Hippocampal formation (tissue), 2 donors: ENCODE measurements around the gene TNS4.
A peak's percentile ranks its signal among the peaks of the same experiment; 100 is the strongest.

Experiments
- DNase-seq, 2 donors: peaks; one replicate each; lab custom pipeline; 2025; lab: John Stamatoyannopoulos, UW

TNS4 gene

GRCh38 chr17:40458851-40459482 lies 42.5 kb downstream of the TNS4 start:
- no peak for DNase-seq

GRCh38 chr17:40457964-40458791 lies 43.2 kb downstream of the TNS4 start:
- no peak for DNase-seq

DNA sequence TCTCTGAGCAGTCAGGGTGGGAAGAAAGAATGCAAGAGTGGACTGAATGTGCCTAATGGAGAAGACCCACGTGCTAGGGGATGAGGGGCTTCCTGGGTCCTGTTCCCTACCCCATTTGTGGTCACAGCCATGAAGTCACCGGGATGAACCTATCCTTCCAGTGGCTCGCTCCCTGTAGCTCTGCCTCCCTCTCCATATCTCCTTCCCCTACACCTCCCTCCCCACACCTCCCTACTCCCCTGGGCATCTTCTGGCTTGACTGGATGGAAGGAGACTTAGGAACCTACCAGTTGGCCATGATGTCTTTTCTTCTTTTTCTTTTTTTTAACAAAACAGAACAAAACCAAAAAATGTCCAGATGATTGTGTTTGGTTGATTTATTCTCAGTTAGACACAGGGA lies 44.1 kb downstream of the TNS4 start:
- DNase-seq, result no peak

DNA sequence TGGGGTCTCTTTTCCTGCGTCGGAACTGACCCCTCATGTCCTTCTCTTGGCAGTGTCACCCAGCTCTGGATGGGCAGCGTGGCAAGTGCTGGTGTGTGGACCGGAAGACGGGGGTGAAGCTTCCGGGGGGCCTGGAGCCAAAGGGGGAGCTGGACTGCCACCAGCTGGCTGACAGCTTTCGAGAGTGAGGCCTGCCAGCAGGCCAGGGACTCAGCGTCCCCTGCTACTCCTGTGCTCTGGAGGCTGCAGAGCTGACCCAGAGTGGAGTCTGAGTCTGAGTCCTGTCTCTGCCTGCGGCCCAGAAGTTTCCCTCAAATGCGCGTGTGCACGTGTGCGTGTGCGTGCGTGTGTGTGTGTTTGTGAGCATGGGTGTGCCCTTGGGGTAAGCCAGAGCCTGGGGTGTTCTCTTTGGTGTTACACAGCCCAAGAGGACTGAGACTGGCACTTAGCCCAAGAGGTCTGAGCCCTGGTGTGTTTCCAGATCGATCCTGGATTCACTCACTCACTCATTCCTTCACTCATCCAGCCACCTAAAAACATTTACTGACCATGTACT lies 44.9 kb downstream of the TNS4 start:
- no peak for DNase-seq

DNA sequence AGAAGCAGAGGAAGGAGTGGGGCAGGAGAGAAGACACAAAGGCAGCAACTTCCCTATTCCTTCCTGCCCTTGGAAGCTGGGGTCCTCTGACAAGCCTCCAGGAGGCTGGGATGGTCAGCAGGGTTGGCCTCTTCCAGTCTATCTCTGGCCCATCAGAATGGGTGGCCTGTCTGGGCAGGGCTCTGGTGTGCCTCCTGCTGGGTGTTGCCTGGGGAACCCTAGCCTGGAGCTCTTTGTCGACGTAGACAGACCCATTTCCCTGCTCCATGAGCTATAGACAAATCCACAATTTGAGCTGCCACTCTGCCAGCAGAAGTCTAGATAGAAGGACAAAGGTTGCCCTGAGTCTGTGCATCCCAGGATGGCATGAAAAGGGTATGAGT lies 46.8 kb downstream of the TNS4 start:
- DNase-seq, result no peak

DNA sequence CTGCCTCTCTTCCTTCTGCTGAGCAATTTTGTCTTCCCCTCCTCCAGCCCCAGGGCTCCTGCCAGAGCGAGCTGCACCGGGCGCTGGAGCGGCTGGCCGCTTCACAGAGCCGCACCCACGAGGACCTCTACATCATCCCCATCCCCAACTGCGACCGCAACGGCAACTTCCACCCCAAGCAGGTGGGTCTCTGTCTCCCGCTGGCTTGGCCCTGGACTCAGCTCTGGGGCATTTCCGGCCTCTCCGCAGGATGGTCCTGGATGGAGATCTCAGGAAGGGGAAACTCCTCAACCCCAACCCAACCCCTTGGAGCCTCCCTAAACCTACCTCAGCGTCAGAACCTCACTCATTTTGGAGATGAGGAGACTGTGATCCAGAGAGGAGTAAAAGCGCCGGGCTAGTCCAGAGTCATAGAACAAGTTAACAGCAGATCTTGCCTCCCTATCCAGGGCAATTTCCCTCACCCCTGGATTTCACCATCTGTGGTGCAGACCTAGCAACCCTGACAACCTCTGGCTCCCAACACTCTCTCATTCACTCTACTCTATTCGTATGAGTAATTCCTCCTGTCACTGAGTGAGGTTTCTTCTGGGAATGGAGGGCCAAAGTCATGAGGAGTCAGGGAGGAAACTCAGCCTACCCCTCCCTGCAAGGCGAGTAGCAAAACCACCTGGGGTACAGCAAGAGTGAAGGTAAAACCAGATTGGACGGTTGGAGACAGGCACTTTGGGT lies 47.4 kb downstream of the TNS4 start:
- no peak for DNase-seq

DNA sequence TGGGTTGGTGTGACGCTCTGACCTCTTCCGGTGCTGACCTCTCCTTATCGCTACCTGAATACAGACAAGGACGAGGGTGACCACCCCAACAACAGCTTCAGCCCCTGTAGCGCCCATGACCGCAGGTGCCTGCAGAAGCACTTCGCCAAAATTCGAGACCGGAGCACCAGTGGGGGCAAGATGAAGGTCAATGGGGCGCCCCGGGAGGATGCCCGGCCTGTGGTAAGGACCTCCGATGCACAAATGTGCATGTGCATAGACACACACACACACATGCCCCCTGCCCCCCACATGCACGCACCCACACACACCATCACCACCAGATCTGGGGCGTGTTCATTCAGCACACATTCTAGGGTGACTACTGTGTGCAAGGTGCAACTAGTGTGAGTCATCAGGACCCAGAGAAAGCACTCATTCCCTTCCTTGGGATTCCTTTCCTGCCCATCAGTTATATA lies 48.5 kb downstream of the TNS4 start:
- DNase-seq, result no peak

DNA sequence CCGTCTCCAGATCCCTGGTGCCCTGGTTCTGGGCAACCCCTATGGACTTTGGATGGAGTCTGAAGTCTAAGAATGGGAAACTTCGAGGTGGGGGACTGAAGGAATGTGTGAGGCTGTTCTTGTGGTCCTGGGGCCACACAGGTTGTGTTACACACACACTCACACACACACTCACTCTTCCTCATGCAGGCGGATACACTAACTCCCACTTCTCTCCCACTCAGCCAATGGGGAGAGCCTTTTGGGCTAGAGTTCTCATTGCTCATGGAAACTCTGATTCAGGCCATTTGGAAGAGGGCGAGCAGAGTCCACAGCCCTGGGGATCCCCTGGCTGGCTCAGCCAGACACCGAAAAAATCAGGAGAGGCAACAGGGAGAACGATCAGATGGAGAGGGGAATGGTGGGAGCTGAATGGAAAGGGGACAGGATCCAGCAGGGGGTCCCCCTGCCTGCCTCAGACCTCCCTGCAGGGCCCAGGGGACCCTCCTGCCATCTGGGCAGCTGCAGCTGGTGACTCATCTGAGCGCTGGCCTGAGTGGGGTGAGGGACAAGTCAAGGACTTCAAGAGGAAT lies 49.1 kb downstream of the TNS4 start:
- no peak for DNase-seq

- no peak for DNase-seq
Measured at GRCh38 chr17:40451420-40451819, 50.0 kb downstream of the TNS4 start.

GRCh38 chr17:40450175-40450574 lies 51.2 kb downstream of the TNS4 start:
- DNase-seq, result no peak

DNA sequence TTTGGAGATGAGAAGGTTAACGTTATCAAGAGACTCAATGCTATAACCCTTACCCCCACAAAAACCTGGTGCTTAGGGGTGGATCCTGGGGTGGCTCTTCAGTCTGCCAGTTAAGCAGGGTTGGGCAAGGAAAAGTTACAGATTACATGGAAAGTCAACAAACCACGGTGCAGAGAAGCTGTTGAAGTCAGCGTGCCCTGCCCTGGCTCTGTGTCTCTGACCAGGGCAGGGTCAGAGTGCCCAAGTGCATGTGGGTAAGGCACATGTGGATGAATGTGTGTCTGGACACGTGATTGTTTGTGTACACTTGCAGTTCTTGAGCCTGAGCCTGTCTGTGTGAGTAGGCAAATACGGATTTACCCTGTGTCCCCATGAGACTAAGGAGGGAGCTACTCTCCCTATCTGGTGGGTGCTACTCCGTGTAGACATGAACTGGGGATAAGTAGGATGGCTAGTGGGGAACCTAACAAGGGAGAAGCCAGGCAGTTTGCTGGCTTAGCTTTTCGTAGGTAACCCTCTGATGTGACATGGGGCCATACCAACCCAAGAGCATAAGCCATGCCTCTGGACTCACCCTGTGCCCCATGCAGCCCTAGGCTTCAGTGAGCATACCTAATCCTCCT lies 52.7 kb downstream of the TNS4 start:
- DNase-seq, result no peak

- no peak for DNase-seq
Measured at GRCh38 chr17:40448213-40448638, 53.2 kb downstream of the TNS4 start.

- DNase-seq, result no peak
Measured at GRCh38 chr17:40447806-40448205, 53.6 kb downstream of the TNS4 start.

DNA sequence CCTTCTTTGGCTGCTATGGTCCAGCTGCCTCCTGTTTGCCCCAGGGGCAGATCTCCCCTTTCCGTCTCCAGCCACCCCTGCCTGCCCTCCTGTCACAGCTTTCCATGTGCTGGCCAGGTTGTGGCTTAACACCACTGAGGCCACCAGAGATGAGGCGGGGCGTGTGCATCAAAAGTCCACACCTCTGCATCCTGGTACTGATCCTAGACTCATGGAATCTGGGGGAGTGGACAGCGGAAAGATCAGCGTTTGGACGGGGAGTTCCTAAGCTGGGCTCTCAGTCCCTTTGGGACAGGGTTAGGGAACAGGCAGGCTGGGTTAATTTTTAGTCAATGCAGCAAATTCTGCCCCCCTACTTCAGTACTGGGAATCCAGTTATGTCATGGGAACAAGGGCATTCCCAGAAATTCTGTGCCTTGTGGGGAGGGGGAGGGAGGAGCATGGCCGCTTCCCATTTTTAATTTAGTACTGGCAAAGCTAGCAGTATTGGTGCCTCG lies 54.2 kb downstream of the TNS4 start:
- no peak for DNase-seq

- no peak for DNase-seq
Measured at GRCh38 chr17:40445751-40446468, 55.5 kb downstream of the TNS4 start.

GRCh38 chr17:40443988-40444899 lies 57.2 kb downstream of the TNS4 start:
- DNase-seq, result no peak

- peak in 1 of 2 donors; percentile 41 for DNase-seq
Measured at GRCh38 chr17:40443196-40443987, 58.0 kb downstream of the TNS4 start, which contains the start of gene IGFBP4. Gene IGFBP4 (plus strand): TSS chr17:40443450. CDS start chr17:40443736, 286 bp downstream.

GRCh38 chr17:40442392-40443195 lies 58.8 kb downstream of the TNS4 start:
- DNase-seq, result no peak
